IPS-NIHi11 (cell line): ENCODE data around the gene ADAMTS7.
"Not testable (repeated sequence)": the region's sequence is repeated elsewhere in the genome, so short reads cannot be mapped to it uniquely, and the experiment has no call there.

Source experiments
- DNase-seq: peaks from one replicate; pipeline ENCODE4 v3.0.0; 2012; ENCODE audit warnings: mixed read lengths, low spot score

Gene ADAMTS7

DNA sequence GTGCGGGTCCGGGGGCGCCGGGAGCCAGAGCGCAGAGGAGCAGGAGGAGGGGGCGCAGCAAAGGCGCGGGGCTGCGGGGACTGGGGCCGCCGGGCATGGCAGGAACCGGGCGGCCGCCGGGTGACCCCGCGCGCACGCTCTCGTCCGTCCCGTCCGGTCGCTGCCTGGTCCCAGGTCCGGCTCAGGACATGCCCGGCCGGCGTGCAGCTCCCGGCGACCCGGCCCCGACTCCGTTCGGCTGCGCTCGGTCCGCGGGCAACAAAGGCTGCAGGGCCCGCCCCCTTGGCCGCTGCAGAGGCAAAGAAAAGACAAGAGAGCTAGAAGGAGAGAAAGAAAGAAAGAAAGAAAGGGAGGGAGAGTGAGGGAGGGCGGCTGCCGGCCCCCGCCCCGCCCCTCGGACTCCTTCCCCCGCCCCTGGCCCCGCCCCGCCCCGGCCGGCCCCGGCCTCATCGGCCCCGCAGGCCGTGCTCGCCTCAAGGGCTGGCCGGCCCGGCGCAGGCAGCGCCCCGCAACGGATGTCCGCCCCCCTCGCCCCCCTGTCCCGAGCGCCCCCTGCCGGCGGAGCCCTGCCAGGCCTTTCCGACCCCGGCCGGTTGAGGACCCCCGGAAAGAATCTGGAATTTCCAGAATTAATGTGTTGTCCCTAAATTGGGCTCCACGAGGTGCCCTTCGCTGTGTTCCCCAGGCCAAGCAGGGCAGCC lies at the start of gene ADAMTS7:
TSS of gene ADAMTS7 (minus strand) at position 341 of the 701 bp plus-strand sequence. CDS start at position 97, 244 bp downstream.
- peak; percentile 100 for DNase-seq

- DNase-seq = peak; percentile 86
Observed at GRCh38 chr15:78859971-78860719, 48.9 kb upstream of the ADAMTS7 start.

DNA sequence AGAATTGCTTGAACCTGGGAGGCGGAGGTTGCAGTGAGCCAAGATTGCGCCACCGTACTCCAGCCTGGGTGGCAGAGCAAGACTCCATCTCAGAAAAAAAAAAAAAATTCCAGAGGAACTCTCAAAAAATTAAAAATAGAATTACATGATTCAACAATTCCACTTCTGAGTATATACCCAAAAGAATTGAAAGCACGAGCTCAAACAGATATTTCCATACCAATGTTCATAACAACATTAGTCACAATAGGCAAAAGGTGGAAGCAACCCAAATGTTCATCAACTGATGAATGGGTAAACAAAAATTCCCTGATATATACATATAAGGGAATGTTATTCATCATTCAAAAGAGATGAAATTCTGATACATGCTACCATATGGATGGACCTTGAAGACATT lies 44.5 kb upstream of the ADAMTS7 start:
- no peak for DNase-seq

GRCh38 chr15:78854833-78855372 lies 43.6 kb upstream of the ADAMTS7 start:
- DNase-seq = no peak

- DNase-seq = no peak
Observed at GRCh38 chr15:78853500-78853899, 42.2 kb upstream of the ADAMTS7 start.

GRCh38 chr15:78850941-78851755 lies 39.9 kb upstream of the ADAMTS7 start:
- DNase-seq = no peak

- no peak for DNase-seq
Observed at GRCh38 chr15:78850352-78850751, 39.1 kb upstream of the ADAMTS7 start.

DNA sequence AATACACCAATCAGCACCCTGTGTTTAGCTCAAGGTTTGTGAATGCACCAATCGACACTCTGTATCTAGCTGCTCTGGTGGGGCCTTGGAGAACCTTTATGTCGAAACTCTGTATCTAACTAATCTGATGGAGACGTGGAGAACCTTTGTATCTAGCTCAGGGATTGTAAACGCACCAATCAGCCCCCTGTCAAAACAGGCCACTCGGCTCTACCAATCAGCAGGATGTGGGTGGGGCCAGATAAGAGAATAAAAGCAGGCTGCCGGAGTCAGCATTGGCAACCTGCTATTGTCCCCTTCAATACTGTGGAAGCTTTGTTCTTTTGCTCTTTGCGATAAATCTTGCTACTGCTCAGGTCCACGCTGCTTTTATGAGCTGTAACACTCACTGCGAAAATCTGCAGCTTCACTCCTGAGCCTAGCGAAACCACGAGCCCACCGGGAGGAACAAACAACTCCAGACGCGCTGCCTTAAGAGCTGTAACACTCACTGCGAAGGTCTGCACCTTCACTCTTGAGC lies 36.2 kb upstream of the ADAMTS7 start:
- DNase-seq = not testable (repeated sequence)

DNA sequence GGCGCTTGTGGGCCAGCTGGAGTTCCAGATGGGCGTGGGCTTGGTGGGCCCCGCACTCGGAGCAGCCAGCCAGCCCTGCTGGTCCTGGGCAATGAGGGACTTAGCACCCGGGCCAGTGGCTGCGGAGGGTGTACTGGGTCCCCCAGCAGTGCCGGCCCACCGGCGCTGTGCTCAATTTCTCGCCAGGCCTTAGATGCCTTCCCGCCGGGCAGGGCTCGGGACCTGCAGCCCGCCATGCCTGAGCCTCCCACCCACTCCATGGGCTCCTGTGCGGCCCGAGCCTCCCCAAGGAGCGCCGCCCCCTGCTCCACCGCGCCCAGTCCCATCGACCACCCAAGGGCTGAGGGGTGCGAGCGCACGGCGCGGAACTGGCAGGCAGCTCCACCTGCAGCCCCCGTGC lies 35.6 kb upstream of the ADAMTS7 start:
- not testable (repeated sequence) for DNase-seq

GRCh38 chr15:78842519-78842918 lies 31.3 kb upstream of the ADAMTS7 start:
- DNase-seq = no peak

DNA sequence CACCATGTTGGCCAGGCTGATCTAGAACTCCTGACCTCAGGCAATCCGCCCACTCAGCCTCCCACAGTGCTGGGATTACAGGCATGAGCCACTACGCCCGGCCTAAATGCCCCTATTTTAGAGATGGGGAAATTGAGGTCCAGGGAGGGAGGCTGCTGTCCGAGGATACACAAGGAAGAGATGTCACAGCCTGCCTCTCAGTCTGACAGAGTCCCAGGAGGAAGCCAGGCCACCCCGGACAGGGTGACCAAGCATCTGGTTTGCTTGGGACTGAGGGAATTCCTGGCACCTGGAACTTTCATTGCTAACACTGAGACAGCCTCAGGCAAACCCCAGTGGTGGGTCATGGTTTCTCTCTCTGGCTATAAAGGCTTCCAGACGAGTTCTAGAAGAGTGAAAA lies 30.6 kb upstream of the ADAMTS7 start:
- no peak for DNase-seq

- no peak for DNase-seq
Observed at GRCh38 chr15:78841376-78841706, 30.1 kb upstream of the ADAMTS7 start.

DNA sequence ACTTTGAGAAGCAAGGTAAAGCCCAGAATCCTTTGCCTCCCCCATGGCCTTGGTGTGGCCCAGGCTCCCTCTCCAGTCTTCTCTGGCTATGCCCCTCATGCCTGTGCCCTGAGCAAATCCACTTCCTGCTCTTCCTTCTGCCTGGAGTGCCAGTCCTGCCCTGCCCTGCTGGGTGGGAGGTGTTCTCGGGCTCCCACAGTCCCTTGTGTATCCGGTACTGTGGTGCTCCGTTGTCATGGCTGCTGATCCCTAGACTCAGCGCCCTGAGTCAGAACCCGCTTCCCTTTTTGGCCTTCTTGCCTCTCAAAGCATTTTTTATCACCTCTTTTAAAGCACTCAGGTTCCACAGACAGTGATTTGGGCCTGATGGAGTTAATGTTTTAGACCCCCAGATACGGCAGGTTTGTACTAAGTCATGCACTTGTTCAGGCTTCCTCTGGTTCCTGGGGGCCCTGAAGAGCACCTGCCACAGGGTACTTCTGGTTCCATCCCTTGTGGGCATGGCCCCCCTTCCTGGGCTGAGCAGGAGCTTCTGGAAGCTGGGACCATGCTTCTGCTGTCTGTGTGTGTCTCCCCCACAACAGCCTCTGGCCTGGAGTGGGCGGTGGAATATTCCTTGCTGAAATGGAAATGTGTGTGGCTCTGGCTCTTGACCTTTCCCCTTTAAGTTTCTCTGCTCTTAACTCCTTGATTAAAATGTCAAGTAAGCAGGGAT lies 29.6 kb upstream of the ADAMTS7 start:
- DNase-seq = no peak

GRCh38 chr15:78839151-78839550 lies 27.9 kb upstream of the ADAMTS7 start:
- DNase-seq = not testable (repeated sequence)

DNA sequence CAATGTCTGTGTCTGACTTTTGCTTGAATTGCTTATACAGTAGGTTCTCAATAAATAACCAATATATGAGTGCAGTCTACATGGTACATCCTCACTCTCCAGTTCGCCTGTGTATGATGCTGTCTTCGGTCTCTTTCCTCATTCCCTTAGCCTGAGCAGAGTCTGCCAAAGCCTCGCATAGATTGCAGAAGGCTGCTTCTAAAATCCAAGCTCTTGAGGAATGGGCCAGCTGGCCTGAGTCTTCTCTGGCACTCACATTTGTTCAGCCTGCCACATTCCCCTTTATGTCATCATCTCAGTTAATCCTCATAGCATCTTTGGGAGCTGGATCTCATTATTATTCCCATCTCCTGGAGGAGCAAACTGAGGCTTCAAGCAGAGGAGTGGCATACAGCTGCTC lies 27.2 kb upstream of the ADAMTS7 start:
- no peak for DNase-seq

- DNase-seq = peak; percentile 55
Observed at GRCh38 chr15:78837543-78837942, 26.3 kb upstream of the ADAMTS7 start.

DNA sequence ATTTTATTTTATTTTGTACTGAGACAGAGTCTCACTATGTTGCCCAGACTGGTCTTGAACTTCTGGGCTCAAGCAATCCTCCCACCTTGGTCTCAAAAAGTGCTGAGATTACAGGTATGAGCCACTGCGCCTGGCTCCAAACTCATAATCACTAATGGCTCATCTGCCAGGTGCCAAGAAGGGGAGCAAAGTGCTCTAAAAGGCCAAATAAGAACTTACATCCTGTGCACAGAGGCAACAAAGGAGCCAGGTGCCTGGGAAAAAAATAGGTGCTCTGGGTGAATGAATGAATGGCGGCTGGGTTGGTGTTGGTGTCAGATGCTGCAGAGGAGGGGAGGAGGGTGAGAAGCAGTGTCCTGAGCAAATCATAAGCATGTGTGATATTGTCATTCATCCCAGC lies 25.9 kb upstream of the ADAMTS7 start:
- no peak for DNase-seq

DNA sequence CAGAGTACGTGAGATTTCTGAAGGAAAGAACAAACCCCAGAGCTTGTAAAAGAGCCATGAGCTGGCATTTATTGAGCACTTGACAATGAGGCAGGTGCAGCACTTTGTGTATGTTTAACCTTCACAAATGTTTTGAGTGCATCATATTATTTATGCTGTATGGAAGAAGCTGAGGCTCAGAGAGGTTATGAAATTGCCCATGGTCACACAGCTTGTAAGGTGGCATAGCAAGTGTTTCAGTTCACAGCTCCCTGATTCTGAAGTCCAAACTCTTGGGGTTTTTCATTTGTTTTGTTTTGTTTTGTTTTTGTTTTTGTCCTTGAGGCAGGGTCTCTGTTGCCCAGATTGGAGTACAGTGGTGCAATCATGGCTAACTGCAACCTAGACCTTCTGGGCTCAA lies 25.1 kb upstream of the ADAMTS7 start:
- DNase-seq = no peak

DNA sequence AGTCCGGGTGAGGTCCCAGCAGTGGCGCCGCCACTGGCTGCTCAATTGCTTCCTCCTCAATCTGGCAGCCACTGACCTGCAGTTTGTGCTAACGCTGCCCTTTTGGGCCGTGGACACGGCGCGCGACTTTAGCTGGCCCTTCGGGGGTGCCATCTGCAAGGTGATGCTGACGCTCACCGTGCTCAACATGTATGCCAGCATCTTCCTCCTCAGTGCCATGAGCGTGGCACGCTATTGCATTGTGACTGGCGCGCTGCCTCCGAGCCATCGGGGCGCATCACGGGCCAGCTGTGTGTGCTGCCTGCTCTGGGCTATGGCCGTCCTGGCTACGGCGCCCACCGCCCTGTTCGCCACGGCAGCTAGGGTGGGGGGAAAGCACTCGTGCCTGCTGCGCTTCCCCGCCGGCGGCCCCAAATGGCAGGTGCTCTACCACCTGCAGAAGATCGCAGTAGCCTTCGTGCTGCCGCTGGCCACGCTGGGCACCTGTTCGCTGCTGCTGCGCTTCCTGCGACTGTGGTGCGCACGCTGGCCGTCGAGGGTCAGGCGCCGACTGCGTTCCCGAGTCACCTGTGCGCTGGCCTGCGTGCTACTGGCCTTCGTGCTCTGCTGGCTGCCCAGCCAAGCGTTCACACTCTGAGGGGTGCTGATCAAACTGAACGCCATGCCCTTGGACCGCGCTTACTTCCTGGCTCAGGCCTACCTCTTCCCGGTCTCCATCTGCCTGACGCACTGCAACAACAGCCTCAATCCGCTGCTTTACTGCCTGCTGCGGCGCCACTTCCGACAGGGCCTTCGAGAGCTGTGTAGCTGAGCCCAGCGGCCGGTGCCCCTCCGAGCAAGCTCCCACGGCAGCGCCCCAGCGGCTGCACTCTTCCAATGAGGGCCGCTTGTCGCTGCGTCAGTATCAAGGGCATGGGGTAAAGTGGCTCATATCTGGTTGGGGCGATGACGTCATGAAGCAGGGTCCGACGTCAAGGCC lies 20.3 kb upstream of the ADAMTS7 start:
- peak; percentile 46 for DNase-seq

DNA sequence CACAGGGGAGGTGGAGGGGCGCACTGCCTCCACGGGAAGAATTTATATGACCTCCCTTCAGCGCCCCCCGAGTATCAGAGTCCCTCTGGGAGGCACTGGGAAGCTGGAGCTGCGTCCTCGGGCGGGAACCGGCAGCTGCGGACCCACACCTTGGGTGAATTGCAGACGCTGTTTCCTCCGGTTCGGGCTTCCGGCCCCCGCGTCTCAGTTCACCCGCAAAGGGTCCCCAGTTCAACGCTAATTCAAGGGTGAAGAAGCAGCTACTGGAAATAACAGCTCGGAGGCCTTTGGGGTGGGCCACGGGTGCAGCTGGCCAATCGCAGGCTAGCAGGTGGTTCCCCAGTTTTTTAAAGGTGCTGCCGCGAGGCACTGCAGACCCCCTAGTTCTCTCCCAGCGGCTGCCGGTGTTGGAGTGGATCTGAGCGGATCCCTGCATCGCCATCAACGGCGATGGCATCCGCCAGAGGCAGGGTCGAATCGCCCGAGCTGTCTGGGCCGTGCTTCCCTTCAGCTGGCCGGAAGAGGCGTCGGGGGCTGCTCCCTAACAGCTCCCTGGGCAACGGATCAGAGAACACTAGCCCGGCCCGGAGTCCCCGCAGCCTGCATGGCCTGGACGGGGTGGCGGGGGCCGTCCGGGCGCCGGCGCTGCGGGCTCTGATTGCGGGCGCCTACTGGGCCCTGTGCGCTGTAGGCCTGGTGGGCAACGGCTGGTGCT lies 19.4 kb upstream of the ADAMTS7 start:
- no peak for DNase-seq
